Hepatic stellate cell (primary cell): ENCODE data around the gene SHD.

Source experiments
- DNase-seq: peaks from one replicate; pipeline ENCODE4 v3.0.0; 2011; ENCODE audit warnings: low spot score

The SHD gene

DNA sequence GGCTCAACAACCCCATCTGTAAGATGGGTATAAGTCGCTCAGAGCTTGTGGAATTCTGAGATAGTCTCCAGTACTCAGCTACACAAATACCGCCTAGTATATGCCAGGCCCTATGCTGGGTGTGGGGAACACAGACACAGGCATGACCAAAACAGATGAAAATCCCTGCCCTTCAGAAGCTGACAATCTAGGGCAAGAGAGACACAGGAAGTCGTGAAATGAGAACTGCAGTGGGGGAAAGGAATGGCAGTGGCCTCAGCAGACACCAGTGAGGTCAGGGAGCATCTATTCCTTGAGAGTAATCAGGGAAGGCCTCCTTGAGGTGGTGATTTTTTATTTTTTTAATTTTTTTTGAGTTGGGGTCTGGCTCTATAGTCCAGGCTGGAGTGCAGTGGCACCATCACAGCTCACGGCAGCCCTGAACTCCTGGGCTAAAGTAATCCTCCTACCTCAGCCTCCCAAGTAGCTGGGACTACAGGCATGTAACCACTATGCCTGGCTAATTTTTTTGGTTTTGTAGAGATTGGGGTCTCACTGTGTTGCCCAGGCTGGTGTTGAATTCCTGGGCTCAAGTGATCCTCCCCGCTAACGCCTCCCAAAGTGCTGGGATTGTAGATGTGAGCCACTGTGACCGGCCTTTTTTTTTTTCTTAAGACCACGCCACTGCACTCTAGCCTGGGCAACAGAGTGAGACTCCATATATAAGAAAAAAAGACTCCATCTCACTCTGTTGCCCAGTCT, 19.9 kb downstream of the SHD start:
- DNase-seq, result no peak

DNA sequence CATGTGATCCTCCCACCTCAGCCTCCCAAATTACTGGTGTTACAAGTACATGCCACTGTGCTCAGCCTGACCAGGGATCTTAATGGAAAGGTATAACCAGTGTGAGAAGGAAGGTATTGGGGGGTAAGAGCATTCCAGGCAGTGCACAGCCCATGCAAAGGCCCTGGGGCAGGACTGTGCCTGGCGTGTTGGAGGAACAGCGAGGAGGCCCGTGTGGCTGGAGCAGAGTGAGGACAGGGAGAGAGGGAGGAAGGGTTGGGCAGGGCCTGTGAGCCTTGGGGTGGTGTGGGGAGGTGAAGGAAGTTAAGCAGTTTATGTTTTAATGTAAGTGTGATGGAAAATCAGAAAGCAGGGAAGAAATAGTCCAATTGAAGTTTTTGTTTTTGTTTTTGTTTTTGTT, 21.5 kb downstream of the SHD start:
- no peak for DNase-seq

DNA sequence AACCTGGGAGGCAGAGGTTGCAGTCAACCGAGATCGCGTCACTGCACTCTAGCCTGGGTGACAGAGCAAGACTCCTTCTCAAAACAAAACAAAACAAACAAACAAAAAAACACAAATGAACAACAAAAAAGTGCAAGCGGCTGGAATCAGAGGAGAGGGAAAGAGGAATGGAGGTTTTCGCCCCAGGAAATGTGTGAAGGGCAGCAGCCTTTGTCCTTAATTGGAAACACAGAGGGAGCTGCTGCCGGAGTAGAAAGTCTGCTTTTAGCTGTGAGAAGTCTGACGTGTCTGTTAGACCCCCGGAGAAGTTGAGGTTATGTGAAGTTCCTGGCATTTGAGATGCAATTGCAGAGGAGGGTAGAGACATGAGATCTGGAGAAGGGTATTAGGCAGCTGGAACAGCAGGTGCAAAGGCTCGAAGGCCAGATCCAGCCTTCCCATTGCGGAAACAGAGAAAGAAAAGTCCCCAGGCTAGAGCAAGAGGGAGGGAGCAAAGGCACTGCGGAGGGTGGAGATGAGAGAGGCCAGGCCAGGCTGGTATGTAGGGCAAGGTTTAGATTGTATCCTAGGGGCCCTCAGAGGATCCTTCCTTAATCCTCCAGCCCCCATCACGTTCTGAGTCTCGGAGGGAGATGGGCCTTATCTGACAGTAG, 22.6 kb downstream of the SHD start:
- no peak for DNase-seq

DNA sequence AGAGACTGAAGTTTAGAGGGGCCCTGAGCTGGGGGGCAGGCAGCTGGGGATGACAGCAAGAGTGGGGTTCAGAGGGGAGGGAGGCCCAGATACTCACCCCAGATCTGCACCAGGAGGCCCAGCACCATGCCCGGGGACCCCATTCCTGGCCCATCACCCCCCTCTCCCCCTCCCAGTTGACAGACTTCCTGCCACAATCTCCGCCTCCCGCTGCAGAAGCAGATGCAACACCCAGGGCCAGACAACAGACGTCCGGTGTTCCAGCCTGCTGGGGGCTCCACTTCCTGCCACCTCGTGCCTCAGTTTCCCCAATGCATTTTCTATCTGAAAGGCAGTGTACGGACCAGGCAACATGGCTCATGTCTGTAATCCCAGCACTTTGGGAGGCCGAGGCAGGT, 23.2 kb downstream of the SHD start, which contains the start of gene TMIGD2:
TSS of gene TMIGD2 (minus strand) at position 147 of the 398 bp plus-strand sequence. CDS start at position 143, 4 bp downstream.
- no peak for DNase-seq

DNA sequence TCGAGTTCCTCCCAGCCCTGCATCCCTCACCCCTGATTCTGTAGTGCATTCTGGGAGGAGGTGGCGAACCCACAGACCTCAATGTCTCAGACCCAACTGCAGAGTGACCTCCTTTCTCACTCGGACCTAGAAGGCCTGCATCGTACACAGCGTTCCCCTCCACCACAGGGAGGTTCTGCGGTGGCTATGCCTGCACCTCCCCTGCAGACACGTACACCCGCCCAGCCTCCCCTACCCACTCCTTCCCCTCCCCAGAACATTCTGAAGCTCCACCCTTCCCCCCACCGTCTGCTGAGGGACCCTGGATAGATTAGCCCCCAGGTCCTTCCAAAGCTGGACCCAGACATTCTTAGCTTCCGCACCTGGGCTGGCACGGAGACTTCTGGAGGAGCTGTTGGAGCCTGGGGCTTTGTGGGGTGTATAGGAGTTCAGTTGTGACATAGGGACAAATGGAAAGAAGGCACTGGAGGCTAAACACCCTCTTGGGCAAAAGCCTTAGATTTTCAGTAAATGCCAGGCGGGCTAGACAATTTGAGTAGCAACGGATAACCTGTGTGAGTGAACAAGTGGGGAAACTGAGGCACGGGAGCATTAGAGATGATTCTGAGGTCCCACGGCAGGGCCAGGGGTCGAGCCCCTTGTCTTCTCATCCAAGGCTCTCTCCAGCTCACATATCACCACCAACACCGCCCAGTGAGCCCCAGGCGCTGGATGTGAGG, 24.9 kb downstream of the SHD start:
- no peak for DNase-seq

DNA sequence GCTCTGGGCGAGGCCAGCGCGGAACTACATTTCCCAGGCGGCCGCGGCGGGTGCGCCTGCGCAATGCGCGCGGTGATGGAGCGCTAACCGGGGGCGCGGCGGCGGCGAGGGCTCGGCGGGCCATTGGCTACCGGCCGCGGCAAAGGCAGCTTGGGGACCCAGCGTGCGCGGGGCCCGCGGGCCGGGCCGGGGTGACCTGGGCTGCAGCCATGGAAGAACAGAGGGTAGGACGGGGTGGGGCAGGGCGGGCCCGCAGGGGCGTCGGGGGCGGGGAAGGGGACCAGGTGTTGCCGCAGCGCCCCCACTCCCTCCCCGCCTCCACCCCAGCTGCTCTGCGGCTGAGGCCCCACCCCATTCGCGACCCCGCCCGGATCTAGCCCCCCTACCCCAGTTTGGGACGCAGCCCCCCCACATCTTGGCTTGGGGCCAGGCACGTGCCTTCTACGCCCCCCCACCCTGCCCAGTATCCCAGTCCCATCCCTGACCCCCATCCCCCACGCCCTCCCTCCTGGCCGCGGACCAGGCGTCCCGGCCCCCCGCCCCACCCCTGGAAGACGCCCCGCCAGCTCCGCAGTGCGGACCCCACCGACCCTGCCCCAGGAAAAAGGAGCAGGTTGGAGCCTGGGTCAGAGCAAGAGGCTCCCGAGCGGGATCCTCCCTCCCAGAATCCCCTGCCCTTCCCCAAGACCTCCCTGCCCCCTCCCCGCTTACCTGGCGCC, 25.6 kb downstream of the SHD start, which contains the start of gene FSD1:
TSS of gene FSD1 (plus strand) at position 61 of the 719 bp plus-strand sequence. CDS start at position 210, 149 bp downstream.
- peak; percentile 98 for DNase-seq

DNA sequence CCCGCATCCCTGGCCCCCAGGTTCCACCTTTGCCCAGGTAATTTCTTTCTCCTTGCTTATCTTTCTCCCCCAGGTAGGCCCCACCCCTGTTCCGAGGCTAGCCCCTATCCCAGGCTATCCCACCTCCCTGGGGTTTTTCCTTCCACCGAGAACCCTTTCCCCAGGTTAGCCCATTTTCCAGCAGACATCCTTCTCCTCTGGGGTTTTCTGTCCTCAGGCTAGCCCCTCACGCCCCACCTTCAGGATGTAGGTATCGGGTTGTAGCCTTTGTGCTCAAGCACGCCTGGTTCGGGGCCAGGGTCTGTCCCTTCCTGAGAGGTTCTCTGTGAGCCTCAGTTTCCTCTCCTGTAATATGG, 26.2 kb downstream of the SHD start:
- no peak for DNase-seq

DNA sequence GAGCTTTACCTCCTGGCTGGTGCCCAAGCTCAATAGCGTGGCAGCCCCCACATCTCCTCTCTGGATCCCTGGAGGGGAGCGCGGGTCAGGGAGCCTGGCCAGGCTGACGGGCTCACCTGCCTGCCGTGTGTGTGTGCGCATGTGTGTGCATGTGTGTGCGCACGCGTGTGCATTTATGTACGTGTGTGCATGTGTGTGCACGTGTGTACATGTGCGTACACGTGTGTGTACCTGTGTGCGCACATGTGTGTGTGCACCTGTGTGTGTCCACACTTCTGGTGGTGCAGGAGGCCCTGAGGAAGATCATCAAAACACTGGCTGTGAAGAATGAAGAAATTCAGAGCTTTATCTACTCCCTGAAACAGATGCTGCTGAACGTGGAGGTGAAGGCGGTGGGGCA, 26.6 kb downstream of the SHD start:
- DNase-seq, result no peak

DNA sequence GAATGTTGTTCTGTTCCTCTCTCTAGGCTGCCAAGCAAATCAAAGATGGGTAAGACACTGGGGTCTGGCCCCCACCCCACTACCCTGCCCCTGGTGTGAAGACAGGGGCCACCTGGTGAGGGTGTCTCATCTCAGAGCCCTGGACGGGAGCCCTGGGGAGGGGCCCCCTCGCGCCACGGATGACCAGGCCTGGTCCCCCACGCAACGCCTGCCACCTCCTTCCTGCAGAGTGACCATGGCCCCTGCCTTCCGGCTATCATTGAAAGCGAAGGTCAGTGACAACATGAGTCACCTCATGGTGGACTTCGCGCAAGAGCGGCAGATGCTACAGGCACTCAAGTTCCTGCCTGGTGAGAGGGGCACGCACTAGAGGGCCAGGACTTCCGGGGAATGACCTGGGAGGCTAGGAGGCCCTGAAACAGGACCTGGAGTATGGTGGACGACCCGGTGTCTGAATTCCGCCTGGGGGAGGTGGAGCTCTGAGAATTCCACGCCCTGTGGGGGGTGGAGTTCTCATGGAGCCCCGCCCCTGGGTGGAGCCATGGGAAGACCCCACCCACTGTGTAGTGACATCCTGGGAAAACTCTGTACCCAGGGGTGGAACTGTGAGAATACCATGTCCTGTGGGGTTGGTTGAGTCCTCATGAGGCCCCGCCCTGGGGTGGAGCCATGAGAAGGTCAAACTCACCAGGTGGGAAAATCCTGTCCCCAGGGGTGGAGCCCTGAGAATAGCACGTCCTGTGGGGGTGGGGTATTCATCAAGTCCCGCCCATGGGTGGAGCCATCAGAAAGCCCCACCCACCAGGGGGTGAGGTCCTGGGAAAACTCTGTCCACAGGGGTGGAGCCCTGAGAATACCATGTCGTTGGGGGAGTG, 31.4 kb downstream of the SHD start:
- no peak for DNase-seq

DNA sequence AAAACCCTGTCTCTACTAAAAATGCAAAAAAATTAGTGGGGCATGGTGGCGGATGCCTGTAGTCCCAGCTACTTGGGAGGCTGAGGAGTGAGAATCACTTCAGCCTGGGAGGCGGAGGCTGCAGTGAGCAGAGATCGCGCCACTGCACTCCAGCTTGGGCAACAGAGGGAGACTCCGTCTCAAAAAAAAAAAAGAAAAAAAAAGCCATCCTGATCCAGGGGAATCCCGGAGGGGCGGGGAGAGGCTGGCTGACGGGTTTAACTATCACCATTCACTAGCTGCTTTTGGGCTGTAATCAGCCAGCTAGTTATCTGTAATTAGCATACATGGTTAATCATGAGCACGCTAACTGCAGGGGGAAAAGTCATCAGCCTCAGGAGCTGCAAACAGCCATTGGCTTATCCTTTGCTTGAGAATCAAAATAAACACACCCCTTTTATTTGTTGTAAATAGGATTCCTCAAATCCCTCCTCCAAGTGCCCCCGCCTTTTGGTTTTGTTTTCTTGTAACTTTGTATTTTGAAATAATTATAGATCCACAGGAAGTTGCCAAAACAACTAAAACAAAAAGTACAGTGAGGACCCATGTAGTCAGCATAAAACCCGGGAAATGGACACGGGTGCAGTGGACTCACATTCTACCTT, 34.9 kb downstream of the SHD start:
- no peak for DNase-seq

DNA sequence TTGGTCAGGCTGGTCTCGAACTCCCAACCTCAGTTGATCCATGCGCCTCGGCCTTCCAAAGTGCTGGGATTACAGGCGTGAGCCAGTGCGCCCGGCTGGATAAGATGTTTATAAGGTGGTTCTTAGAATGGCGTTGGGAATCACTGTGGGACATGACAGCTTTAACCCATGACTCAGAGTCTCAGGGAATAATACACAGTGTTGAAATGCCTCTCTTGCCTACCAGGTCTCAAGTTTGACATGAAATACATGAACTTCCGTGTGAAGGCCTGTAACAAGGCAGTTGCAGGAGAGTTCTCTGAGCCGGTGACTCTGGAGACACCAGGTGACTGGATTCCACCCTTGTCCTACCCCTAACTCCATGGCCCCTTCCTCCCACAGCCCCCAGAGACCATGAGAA, 37.9 kb downstream of the SHD start:
- no peak for DNase-seq

DNA sequence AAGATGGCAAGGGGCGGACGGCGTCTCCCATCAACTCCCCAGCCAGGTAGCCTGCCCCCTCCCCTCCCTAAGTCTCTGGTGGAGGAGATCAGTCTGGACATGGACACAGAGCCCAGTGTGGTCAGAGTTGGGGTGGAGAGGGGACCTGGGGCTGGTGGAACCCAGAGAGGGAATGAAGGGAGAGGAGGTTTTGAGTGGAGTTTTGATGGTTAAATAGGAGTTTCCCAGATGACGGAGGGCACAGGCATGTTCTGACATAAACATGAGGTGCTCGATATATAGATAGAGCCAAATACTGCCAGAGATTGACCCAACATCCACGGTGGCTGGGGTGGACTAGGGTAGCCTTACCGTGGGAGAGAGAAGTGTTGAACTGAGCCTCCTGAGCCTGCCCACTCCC, 39.4 kb downstream of the SHD start:
- no peak for DNase-seq

DNA sequence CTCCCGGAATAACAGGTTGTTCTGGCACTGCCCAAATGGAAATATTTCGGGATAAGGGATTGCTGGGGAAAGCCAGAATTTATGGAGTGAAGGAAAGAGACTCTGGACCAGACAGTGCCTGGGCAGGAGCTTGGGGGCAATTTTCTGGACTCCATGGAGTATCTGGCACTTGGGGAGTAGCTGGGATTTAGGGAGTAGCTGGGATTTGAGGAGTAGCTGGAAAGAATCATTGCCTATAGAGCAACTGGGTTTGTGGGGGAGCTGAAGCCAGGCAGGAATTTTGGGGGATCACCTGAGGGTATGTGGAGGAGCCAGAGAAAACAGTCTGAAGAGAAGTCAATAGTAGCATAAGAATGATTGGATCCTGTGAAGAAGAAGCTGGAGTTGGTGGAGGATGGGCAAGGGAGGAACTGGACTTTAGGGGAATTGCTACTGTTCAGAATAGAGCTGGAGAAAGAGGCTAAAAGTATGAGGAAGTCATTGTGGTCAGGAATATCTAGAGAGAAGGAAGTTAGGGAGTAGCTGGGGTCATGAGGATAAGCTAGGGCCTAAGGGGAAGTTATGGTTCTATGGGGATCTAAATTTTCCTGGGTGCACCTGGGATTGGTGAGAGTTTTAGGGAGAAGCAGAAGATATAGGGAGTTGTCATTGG, 40.1 kb downstream of the SHD start:
- DNase-seq, result no peak

DNA sequence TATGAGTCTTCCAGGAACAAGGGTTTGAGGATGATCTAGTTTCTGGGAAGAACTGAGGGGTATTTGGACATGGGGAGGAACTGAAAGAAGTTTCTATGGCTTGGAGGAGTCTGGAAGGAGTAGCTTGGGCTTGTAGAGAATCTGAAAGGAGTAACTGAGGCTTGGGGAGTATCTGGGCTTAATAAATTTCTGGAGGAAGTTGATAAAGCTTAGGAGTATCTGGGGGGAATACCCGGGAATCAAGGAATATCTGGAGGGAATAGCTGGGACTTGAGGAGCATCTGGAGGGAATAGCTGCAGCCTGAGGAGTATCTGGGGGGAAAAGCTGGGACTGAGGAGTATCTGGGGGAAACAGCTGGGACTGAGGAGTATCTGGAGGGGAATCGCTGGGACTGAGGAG, 41.4 kb downstream of the SHD start:
- no peak for DNase-seq

DNA sequence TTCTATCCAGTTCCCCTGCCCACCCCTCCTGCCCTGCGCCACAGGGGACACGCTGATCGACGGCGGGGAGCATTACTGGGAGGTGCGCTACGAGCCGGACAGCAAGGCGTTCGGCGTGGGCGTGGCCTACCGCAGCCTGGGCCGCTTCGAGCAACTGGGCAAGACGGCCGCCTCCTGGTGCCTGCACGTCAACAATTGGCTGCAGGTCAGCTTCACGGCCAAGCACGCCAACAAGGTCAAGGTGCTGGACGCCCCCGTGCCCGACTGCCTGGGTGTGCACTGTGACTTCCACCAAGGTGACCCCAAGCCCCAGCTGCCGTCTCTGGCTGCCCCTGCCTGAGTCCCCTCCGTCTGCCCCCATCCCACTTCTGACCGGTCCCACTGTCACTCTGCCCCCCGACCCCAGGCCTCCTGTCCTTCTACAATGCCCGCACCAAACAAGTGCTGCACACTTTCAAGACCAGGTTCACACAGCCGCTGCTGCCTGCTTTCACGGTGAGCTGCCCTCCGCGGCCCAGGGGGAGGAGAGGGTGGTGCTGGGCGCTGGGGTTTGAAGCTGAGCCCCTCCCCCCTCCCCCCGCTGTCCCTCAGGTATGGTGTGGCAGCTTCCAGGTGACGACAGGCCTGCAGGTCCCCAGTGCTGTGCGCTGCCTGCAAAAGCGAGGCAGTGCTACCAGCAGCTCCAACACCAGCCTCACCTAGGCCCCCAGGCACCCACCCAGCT, 44.0 kb downstream of the SHD start:
- DNase-seq, result no peak

DNA sequence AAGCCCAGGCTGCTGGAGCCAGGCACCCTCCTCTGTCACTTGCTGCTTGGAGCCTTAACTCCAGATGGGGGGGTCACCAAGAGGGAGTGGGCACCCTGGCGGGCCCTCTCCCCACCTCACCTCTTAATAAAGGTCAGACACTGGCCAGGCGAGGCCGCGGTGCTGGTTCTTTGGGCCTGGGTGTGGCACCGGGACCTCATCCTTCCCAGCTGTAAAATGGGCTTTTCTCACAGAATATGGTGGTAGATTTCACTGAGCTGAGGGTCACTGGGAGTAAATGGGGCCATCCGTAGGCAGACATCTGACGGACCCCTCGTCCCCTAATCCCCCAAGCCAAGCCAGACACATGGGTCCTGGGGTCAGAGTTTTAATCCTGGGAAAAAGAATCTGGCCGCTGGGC, 44.6 kb downstream of the SHD start:
- DNase-seq, result no peak

DNA sequence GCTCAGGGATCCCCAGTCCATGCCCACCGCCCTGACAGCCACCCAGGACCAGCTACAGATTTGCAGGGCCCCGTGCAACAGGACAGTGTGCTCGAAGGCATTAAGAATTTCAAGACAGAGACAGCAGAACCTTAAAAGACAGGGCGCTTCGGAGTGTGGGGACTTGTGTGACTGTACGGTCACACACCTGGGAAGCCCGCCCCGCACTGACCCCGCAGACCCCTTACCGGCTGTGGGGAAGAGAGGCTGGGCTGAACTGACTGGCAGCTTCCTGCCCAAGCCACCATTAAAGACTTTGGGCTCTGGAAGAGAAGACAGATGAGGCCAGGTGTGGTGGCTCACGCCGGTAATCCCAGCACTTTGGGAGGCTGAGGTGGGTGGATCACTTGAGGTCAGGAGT, 45.2 kb downstream of the SHD start:
- DNase-seq, result no peak

DNA sequence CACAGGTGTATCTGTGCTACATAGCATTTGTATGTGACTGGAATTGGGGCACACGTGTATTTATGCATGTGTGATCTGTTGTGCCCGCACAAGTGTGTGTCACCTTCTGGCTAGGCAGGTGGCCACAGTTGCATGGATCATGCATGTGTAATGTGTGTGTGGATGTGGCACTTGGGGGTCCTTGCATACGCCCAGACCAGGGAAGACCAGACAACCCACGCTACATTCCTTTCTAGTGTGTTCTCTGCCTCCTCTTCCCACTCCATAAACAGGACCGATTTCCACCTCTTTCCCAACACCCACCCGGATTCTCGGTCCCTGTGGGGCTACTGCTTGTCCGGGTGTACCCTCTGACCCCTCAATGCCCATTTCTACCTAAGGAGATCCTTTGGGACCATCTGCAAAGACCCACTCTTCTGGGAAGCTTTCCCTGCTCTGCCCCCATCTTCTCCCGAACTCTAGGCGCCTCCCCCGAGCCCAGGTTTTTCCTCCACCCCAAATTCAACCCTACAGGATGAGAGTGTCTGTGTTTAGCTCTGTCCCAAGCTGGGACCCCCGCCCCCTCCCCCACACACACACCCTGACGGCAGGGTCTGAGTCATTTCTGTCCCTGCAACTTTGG, 47.3 kb downstream of the SHD start:
- DNase-seq, result no peak

DNA sequence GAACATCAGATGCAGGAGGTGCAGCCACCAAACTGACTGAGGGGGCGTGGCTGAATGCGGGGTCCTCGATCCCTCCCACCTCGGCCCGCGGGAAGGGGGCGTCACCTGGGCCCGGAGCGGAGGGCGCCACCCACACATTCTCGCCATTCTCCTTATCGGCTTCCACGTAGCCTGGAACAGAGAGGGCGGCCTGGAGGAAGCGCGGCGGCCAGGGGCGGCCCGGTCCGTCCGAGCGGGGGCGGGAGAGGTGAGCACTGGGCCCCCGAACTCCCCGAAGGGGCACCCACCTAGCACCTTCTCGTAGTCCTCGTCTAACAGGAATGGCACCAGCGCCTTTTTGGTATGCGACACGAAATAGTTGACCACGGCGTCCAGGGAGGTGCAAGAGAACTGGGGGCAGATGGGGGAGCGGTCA, 47.8 kb downstream of the SHD start:
- DNase-seq, result no peak
